22Rv1 (cell line): Measurements from ENCODE around the gene CPA1.

ENCODE experiments used
- H3K27ac ChIP-seq: fragments of 450-650 bp; 2 replicates; pipeline ENCODE4 v1.5.1; 2017
- CTCF ChIP-seq: fragments of 450-650 bp; IDR thresholded peaks from 2 replicates; pipeline ENCODE4 v1.5.1; 2017; ENCODE audit warnings: mild to moderate bottlenecking
- ZFX ChIP-seq: fragments of 450-650 bp; IDR thresholded peaks from 2 replicates; pipeline ENCODE4 v1.6.1; 2017; ENCODE audit warnings: antibody characterized with exemption, borderline replicate concordance

The CPA1 gene

GRCh38 chr7:130356121-130356875 is 24.0 kb upstream of the CPA1 start:
- TF ChIP-seq ZFX (no peak), CTCF (no peak)
- H3K27ac ChIP-seq = no peak overlapping the region

GRCh38 chr7:130356876-130357611 is 23.2 kb upstream of the CPA1 start:
- no peak for TF ChIP-seq CTCF
- TF ChIP-seq ZFX = no peak
- H3K27ac ChIP-seq = no peak overlapping the region

GRCh38 chr7:130358471-130358870 is 21.8 kb upstream of the CPA1 start:
- no peak overlapping the region for H3K27ac ChIP-seq
- TF ChIP-seq CTCF (no peak), ZFX (no peak)

GRCh38 chr7:130359276-130359857 is 20.9 kb upstream of the CPA1 start:
- no peak for TF ChIP-seq CTCF
- TF ChIP-seq ZFX = no peak
- no peak overlapping the region for H3K27ac ChIP-seq

- TF ChIP-seq ZFX (no peak), CTCF (no peak)
These were observed 19.8 kb upstream of the CPA1 start for GRCh38 chr7:130360518-130360917.

GRCh38 chr7:130361681-130362080 is 18.6 kb upstream of the CPA1 start:
- TF ChIP-seq ZFX (no peak), CTCF (no peak)
- no peak overlapping the region for H3K27ac ChIP-seq

More at GRCh38 chr7:130360518-130360917, 19.8 kb upstream of the CPA1 start:
- no peak overlapping the region for H3K27ac ChIP-seq
